PFSK-1 (cell line): ENCODE results near the gene AGPAT4.

ENCODE experiments used
- POLR2AphosphoS5 ChIP-seq: IDR thresholded peaks from 2 replicates; pipeline ENCODE4 v1.6.1; 2012; ENCODE audit warnings: low read depth, mild to moderate bottlenecking, control low read depth, low read length, moderate library complexity
- SIN3A ChIP-seq: IDR thresholded peaks from 2 replicates; pipeline ENCODE4 v1.6.1; 2012; ENCODE audit warnings: mild to moderate bottlenecking, low read length, moderate library complexity, borderline replicate concordance; ENCODE audit not compliant: insufficient read depth

GRCh38 chr6:161214722-161215121 lies 59.1 kb downstream of the AGPAT4 start:
- no peak for TF ChIP-seq SIN3A
- no peak for TF ChIP-seq POLR2AphosphoS5
